Stimulated activated CD8-positive, alpha-beta memory T cell treated with anti-CD3 and anti-CD28 coated beads, Interleukin-12 subunit alpha, Interleukin-12 subunit beta, amount 100 ng/mL, for 24 hours (primary cell): ENCODE measurements around the gene TRMT10C.
"Not testable (repeated sequence)": the region's sequence is repeated elsewhere in the genome, so short reads cannot be mapped to it uniquely, and the experiment has no call there.

Experiments
- DNase-seq: peaks from one replicate; pipeline ENCODE4 v3.0.0-alpha.2; 2020; ENCODE audit errors: extremely low read depth

Gene TRMT10C

DNA sequence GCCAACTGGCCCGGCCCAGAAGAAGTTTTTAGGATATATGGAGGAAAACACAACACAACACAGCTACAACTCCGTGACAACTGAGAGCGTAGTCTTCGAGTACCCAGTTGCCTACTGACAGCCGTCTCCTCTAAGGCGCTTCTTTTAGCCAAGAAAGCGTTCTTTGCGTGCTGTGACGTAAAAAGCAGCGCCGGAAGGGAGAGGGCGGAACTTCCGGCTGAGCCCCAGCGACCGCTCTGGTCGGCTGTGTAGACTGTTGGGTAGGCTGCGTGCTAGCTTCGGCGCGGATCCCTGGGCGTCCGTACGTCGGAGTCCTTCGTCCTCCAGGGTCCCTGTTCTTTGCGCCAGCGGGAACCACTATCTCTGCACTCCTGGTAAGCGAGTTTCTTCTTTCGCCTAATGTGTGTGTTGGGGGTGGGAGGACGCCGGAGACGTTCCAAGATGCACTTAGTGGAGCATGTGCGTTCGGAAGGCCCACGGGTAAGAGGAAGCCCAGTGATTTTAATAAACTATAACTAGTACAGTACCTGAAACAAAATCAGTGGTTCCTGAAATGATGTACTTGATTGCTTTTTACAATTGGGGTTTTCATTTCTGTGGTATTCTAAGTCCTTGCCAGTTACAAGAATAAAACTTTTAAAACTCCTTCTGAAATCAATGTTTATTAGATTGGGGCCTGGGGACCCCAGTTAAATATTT is at the start of gene TRMT10C:
TSS of gene TRMT10C (plus strand) at position 239 of the 699 bp plus-strand sequence. CDS start 2,914 bp downstream, outside the sequence.
- DNase-seq: peak; percentile 77

- DNase-seq: no peak
Observed at GRCh38 chr3:101512396-101512645, 49.3 kb upstream of the TRMT10C start.

GRCh38 chr3:101512646-101513418 is 48.8 kb upstream of the TRMT10C start, which contains the start of gene SENP7:
Gene SENP7 (minus strand): TSS chr3:101513212. CDS start chr3:101513130, 82 bp downstream.
- peak; percentile 60 for DNase-seq

GRCh38 chr3:101513419-101513986 is 48.2 kb upstream of the TRMT10C start:
- no peak for DNase-seq

- peak; percentile 3 for DNase-seq
Observed at GRCh38 chr3:101518421-101518871, 43.2 kb upstream of the TRMT10C start.

- no peak for DNase-seq
Observed at GRCh38 chr3:101519685-101520365, 41.8 kb upstream of the TRMT10C start.

GRCh38 chr3:101521211-101521701 is 40.4 kb upstream of the TRMT10C start:
- DNase-seq: no peak

- DNase-seq: no peak
Observed at GRCh38 chr3:101527441-101527840, 34.2 kb upstream of the TRMT10C start.

DNA sequence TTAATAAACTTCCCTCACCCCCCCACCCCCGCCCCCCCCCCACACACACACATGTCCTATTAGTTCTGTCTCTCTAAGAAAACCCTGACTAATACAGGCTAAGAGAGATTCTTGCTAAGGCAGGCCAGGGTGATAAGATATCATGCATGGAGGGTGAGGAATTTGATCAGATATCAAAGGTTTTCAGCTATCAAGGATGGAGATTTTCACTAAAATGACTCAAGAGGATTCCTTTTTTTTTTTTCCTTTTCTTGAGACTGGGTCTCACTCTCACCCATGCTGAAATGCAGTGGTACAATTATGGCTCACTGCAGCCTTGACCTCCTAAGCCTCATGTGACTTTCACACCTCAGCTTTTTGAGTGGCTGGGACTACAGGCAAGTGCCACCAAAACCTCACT is 33.8 kb upstream of the TRMT10C start:
- DNase-seq: no peak

GRCh38 chr3:101529816-101530685 is 31.6 kb upstream of the TRMT10C start:
- no peak for DNase-seq

DNA sequence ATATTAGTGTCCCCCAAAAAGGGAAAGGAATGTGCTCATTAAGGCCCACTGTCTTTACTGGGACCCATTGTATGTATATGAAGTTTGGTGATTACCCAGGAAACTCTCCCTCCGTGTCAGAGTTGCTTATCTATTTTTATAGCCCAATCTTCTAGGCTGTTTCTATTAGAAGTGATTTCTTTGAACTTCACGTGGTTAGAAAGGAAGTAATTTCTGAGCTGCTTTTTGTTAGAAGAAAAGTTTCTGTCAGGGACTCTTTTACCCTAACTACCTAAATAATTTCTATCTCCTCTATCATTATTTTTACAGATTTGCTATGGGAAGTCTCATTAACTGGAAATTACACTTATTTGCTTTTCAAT is 31.0 kb upstream of the TRMT10C start:
- no peak for DNase-seq

GRCh38 chr3:101531473-101532086 is 30.1 kb upstream of the TRMT10C start:
- DNase-seq: no peak

DNA sequence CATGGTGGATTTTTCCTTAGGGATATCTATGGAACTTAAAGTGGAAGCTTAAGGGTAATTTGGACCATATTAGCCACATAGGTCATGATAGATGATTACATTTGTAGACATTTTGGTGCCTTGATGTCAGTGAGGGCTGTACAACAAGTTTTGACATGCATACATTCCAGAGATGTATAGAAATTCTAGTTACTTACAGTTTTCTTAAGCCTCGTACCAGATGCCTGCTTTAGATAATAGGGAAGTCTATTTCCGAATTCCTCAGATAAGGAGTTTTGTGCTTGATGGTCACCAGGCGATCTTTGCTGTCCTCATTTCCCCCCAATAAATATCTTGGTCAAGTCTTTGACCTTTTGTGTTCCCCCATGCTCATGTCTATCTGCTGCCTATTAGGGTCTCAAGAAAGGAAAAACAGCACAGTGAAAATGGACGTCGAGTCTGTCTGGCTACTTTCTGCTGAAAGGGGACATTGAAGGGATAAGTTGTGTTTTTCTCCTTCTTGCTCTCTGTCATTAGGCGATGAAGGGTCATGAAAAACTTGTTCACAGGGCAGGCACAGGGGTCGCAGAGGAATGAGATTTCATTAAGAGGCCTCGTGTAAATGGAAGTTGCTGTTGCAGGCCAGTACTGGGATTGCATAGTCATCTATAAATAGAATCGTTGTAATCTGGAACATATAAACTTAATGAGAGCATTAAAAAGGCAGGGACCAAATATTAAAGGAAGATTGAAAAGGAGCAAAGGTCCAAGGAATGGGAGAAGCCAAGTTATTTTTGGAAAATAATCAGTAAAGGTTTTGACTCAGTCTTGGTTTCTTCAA is 28.7 kb upstream of the TRMT10C start:
- DNase-seq: no peak

- DNase-seq: no peak
Observed at GRCh38 chr3:101533603-101533968, 28.1 kb upstream of the TRMT10C start.

DNA sequence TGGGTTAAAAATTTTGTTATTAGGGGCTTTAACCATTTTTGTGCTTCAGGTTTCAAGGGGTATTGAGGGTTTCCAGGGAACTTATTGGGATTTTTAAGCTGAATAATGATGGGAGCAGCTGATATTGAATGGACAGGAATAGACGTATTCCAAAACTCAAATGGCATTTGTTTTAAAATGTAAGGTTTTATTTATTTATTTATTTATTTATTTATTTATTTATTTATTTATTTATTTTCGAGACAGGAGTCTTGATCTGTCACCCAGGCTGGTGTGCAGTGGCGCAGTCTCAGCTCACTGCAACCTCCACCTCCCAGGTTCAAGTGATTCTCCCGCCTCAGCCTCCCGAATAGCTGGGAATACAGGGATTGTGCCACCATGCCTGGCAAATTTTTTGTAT is 26.4 kb upstream of the TRMT10C start:
- DNase-seq: no peak

DNA sequence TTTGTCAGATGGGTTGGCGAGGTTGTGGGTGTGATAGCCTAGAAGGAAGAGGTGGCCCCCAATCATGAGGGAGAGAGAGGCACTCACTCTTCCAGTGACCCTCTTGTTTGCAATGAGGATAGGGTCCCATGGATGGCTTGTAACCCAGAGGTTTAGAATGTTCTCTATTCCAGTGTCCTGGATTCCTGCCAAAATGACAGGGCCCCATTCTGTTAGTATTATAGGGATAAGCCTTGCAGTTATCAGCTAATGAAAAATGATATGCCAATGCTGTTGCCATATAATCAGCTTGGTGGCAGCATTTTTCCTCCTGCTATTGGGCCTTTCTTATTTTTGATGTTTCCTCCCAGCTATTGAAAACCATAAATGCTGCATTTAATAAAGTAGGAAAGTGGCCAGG is 25.4 kb upstream of the TRMT10C start:
- DNase-seq: no peak

GRCh38 chr3:101536955-101537354 is 24.7 kb upstream of the TRMT10C start:
- DNase-seq: not testable (repeated sequence)

DNA sequence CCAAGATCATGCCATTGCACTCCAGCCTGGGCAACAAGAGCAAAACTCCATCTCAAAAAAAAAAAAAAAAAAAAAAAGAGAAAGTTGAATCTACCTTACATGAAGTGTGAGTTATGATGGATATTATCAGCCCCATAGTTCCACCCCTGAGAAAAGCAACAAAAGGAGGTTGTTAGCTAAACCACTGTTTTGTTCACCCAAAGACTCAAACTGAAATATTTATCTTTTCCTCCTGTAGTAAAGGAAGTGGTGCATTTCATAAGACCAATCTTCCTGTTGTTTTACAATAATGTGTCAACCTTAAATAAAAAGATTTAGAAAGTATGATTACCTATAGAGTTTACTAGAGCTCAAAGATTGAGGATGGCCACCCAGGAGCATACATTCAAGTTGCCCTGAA is 18.7 kb upstream of the TRMT10C start:
- DNase-seq: no peak

DNA sequence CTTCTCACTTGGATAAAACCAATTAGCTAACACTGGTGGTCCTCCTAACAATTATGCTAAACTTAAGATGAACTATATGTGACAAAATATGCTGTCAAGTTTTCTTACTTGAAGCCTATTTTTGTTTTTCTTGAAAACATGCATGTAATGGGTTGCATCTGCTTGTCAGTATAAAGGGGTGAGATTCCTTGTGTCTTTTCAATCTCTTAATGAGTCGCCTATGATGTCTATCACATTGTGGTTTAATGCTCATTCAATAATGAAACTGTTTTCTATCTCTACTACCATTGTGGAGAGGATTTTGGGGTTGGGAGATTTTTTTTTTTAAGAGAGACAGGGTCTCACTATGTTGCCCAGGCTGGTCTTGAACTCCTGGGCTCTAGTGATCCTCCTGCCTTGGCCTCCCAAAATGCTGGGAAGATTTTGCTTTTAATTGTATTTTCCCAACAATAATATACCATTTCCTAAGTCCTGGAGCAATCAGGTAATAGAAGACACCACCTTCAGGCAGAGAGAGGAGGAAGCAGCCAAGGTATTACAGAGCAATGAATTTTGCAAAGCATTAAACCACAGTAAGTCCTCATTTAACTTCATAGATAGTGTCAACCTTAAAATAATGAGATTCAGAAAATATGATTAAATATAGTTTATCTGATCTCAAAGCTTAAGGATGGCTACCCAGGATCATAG is 17.4 kb upstream of the TRMT10C start:
- DNase-seq: no peak
